Left ventricle myocardium superior (tissue), 1 donor: ENCODE data around the gene MAGEA12. TPM values are rescaled to one million over a fixed set of nuclear protein-coding genes. Genes with fewer than 3 reads are reported as not detected.
"Not testable (repeated sequence)": the region's sequence is repeated elsewhere in the genome, so short reads cannot be mapped to it uniquely, and the experiment has no call there.

Experiments
- ATAC-seq: fragments of 200-7000 bp; cut with Tn5 transposase; one replicate; pipeline ENCODE4 v1.9.1; 2020; ENCODE audit warnings: mild to moderate bottlenecking, moderate library complexity
- DNase-seq: peaks from one replicate; pipeline ENCODE4 v3.0.0-alpha.2; 2020
- intact Hi-C: fragments of 100-400 bp; cut with micrococcal nuclease; formaldehyde crosslinking; loops from one replicate; pipeline ENCODE4 v1.11.0; 2022
- total RNA-seq: library from RNA; stranded (reverse); fragmentation: NEBNext Ultra II Directional; extraction: Animal tissue kit (Norgen Biotek cat#: 25700); gene quantifications from one replicate; pipeline ENCODE4 v1.2.1, GENCODE V29; 2021
- donor health status: DM: no; HTN: yes; CAD: no; lungs with severe emphysema.

MAGEA12 gene
- total RNA-seq, 1 donor from 2014 or later, result not detected

GRCh38 chrX:152758918-152759317 lies 25.4 kb downstream of the MAGEA12 start, which contains the start of gene CSAG3:
Gene CSAG3 (plus strand): TSS chrX:152759218.
- DNase-seq, intact Hi-C loops, ATAC-seq: not testable (repeated sequence)

- ATAC-seq, DNase-seq, intact Hi-C loops: not testable (repeated sequence)
Measured at GRCh38 chrX:152759544-152759943, 26.0 kb downstream of the MAGEA12 start.

- DNase-seq, intact Hi-C loops, ATAC-seq: not testable (repeated sequence)
Measured at GRCh38 chrX:152761582-152761981, 28.0 kb downstream of the MAGEA12 start.

- ATAC-seq, intact Hi-C loops, DNase-seq: not testable (repeated sequence)
Measured at GRCh38 chrX:152766562-152766961, 33.0 kb downstream of the MAGEA12 start.

GRCh38 chrX:152769549-152770289 lies 36.2 kb downstream of the MAGEA12 start, which contains the start of gene MAGEA6:
Gene MAGEA6 (minus strand): TSS chrX:152769689. CDS start chrX:152767650, 2,039 bp downstream.
- intact Hi-C loops, DNase-seq, ATAC-seq: not testable (repeated sequence)

GRCh38 chrX:152787062-152787461 lies 53.5 kb downstream of the MAGEA12 start:
- intact Hi-C loops, ATAC-seq, DNase-seq: not testable (repeated sequence)

Other genes starting within 250 kb of the MAGEA12 start
- gene GABRQ, start 95.9 kb upstream of the MAGEA12 start, total RNA-seq, result not detected
- gene MAGEA3, start 35.0 kb upstream of the MAGEA12 start, total RNA-seq, result not detected
- gene CSAG2, start 24.5 kb upstream of the MAGEA12 start, total RNA-seq, result not detected
- gene MAGEA2B, start 19.1 kb upstream of the MAGEA12 start, total RNA-seq, result not detected
- not detected for gene CSAG1, start within 50 bp of the MAGEA12 start, total RNA-seq
- not detected for gene MAGEA2, start 20.1 kb downstream of the MAGEA12 start, total RNA-seq
- not detected for gene CSAG3, start 25.5 kb downstream of the MAGEA12 start, total RNA-seq
- not detected for gene MAGEA6, start 35.9 kb downstream of the MAGEA12 start, total RNA-seq
- gene CETN2, start 97.0 kb downstream of the MAGEA12 start, total RNA-seq, result 27.9 TPM
- gene NSDHL, start 97.3 kb downstream of the MAGEA12 start, total RNA-seq, result 26.7 TPM
- gene ZNF185, start 164.3 kb downstream of the MAGEA12 start, total RNA-seq, result 2.5 TPM